NT2/D1 (cell line): ENCODE results near the gene CCDC88A.

Source experiments
- DNase-seq: peaks from one replicate; pipeline ENCODE4 v3.0.0-alpha.2; 2011; ENCODE audit warnings: low read depth, low spot score
- H3K27me3 ChIP-seq: 2 replicates; pipeline ENCODE4 v1.6.0; 2011; ENCODE audit warnings: mild to moderate bottlenecking; ENCODE audit not compliant: insufficient read length, insufficient read depth
- H3K36me3 ChIP-seq: 2 replicates; pipeline ENCODE4 v1.6.1; 2011; ENCODE audit warnings: mild to moderate bottlenecking, low read length, mixed read lengths; ENCODE audit not compliant: insufficient read depth, insufficient read length
- H3K4me1 ChIP-seq: 2 replicates; pipeline ENCODE4 v1.5.1; 2011; ENCODE audit not compliant: insufficient read depth, insufficient read length
- H3K4me3 ChIP-seq: 2 replicates; pipeline ENCODE4 v1.5.1; 2011; ENCODE audit warnings: low read depth; ENCODE audit not compliant: insufficient read length
- H3K9ac ChIP-seq: 2 replicates; pipeline ENCODE4 v1.6.0; 2011; ENCODE audit warnings: low read depth; ENCODE audit not compliant: insufficient read length
- H3K9me3 ChIP-seq: 2 replicates; pipeline ENCODE4 v1.5.1; 2011; ENCODE audit warnings: mild to moderate bottlenecking, low read length; ENCODE audit not compliant: insufficient read depth
- SUZ12 ChIP-seq: IDR thresholded peaks from 2 replicates; pipeline ENCODE4 v1.6.1; 2011; ENCODE audit not compliant: insufficient read length, insufficient read depth; ENCODE audit errors: extremely low read depth
- YY1 ChIP-seq: IDR thresholded peaks from 2 replicates; pipeline ENCODE4 v1.6.1; 2011; ENCODE audit not compliant: insufficient read length, insufficient read depth
- ZNF274 ChIP-seq: IDR thresholded peaks from 2 replicates; pipeline ENCODE4 v1.6.1; 2011; ENCODE audit warnings: mild to moderate bottlenecking, low read depth, low read length

CCDC88A gene

DNA sequence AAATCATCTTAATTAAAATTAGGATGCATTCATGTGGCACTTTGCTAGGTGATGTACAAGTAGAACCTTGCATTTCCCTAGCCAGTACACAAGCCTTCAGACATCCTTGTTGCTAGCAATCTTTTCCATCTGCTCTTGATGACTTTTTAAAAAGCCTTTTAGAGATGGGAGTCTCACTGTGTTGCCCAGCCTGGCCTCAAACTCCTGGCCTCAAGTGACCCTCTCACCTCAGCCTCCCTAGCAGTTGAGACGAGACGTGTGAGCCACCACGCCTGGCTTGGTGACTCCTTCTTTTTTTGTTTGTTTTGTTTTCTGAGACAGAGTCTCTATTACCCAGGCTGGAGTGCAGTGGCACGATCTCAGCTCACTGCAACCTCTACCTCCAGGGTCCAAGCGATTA, 1.7 kb upstream of the CCDC88A start:
- no peaks in the 10 kb centered on the region for H3K36me3 ChIP-seq
- peaks cover 2% of the 10 kb centered on the region for H3K27me3 ChIP-seq
- DNase-seq = no peak
- H3K4me1 ChIP-seq = no peaks in the 10 kb centered on the region
- TF ChIP-seq ZNF274 (no peak), YY1 (no peak), SUZ12 (no peak)
- no peaks in the 10 kb centered on the region for H3K9me3 ChIP-seq
- H3K4me3 ChIP-seq = no peak overlapping the region
- H3K9ac ChIP-seq = no peak overlapping the region

DNA sequence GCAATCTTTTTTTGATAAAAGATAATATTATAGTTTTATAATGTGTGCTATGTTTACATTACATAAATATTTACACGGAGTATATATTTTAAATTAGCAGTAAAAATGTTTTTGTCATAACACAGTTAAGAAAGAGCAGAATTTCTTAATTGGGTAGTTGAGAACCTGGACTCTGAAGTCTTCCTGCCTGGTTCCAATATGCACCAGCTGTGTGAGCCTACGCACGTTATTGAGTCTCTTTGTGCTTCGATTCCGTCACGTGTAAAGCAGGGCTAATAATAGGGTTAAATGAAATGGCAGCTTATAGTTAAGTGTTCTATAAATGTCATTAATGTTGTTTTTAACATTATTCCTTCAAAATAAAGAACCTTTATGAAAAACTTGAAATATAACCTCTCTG, 1.2 kb upstream of the CCDC88A start:
- no peaks in the 10 kb centered on the region for H3K36me3 ChIP-seq
- no peak overlapping the region for H3K9ac ChIP-seq
- TF ChIP-seq ZNF274 (no peak), YY1 (no peak), SUZ12 (no peak)
- H3K4me1 ChIP-seq = no peaks in the 10 kb centered on the region
- DNase-seq = no peak
- H3K27me3 ChIP-seq = peaks cover 2% of the 10 kb centered on the region
- no peak overlapping the region for H3K4me3 ChIP-seq
- H3K9me3 ChIP-seq = no peaks in the 10 kb centered on the region

DNA sequence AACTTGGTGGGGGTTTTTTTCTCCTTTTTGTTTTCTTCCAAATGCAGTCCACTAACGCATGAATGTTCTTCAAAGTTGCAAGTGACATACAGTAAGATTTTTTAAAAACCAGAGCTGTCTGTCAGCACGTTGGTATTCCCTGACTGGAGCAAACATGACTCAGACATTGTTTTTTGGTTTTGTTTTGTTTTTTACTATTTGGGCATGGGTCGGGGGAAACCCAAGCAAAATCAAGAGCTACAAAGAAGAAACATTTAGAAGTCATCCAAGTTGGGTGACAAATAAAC, 726 bp upstream of the CCDC88A start:
- H3K9ac ChIP-seq = peak overlapping the region; percentile 56
- no peak for DNase-seq
- no peaks in the 10 kb centered on the region for H3K4me1 ChIP-seq
- TF ChIP-seq YY1 (no peak), ZNF274 (no peak), SUZ12 (no peak)
- peak overlapping the region; percentile 44 for H3K4me3 ChIP-seq
- H3K9me3 ChIP-seq = no peaks in the 10 kb centered on the region
- H3K36me3 ChIP-seq = no peaks in the 10 kb centered on the region
- peaks cover 2% of the 10 kb centered on the region for H3K27me3 ChIP-seq

DNA sequence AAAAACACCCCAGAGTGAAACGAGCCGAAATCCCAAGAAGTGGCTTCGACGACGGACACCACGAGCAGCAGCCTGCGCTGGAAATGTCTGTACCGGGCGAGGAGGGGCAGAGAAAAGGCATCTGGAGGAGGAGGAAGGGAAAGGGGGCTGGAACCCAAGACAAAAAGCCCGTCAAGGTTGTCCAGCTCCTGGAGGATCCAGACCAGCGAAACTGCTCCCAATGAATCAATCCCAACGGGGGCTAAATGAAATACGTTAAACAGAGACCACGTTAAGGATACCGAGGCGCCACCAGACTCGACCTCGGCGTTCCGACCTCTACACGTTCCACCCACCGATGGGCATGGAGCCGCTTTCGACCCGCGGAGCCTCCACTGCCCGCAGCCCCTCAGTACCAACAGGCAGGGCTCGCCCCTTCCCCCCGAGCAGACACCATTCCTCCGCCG, 400 bp downstream of the CCDC88A start:
- Histone ChIP-seq H3K27me3 (peaks cover 2% of the 10 kb centered on the region), H3K9ac (peak overlapping the region; percentile 90), H3K4me3 (peak overlapping the region; percentile 79), H3K36me3 (no peaks in the 10 kb centered on the region), H3K9me3 (no peaks in the 10 kb centered on the region), H3K4me1 (no peaks in the 10 kb centered on the region)
- peak; percentile 39 for DNase-seq
- TF ChIP-seq YY1 = no peak
- TF ChIP-seq ZNF274 = no peak
- no peak for TF ChIP-seq SUZ12

DNA sequence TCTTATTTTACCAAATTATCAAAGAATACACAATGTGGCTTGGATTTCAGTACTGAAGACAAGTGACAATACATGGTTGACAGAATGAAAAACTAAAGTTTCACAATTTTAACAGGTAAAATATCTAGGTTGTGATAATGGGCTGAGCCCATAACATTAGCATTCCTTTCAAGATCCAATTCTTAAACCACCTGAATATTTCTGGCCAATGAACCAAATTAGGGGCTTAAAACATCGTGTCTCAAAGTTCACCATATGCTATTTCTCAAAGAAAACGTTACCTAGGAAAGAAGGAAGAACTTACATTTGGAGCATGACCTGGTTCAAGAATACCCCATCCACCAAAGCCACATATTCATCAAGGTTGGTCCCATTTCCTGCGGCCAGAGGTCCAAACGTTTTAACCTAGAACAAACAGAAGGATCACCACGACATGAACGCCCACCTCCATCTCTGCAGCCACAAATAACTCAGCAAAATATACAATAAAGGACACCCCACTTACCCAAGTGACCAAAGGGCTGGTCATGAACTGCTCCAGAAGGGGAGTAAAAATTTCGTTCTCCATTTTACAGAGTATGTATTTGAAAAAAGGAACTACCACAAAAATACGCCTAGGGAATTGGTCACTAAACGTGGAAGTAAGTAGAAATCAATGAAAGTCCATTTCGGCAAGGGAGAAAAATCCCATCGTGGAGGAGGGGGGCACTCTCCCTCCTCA, 984 bp downstream of the CCDC88A start:
- H3K27me3 ChIP-seq = peaks cover 2% of the 10 kb centered on the region
- no peak for DNase-seq
- no peak for TF ChIP-seq ZNF274
- no peak for TF ChIP-seq SUZ12
- no peak for TF ChIP-seq YY1
- H3K4me1 ChIP-seq = no peaks in the 10 kb centered on the region
- H3K9ac ChIP-seq = peak overlapping the region; percentile 90
- peak overlapping the region; percentile 79 for H3K4me3 ChIP-seq
- no peaks in the 10 kb centered on the region for H3K36me3 ChIP-seq
- no peaks in the 10 kb centered on the region for H3K9me3 ChIP-seq

DNA sequence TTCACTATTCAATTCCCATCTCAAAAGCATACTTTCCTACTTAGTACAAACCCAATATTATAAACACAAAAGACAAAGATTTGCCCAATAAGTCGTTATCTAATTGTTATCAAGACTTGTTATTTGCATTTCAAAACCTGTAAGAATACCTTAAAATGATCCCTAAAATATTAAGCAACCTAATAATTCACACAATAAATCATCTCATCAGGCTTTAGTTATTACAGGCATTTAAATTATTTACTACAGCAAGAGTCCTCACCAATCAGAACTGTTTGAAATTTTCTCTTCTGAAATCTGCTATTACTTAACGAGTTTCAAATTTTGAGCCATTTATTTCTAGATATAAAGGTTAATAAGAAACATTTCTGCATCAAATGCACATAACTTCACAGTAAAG, 1.6 kb downstream of the CCDC88A start:
- no peaks in the 10 kb centered on the region for H3K36me3 ChIP-seq
- TF ChIP-seq YY1 (no peak), SUZ12 (no peak), ZNF274 (no peak)
- H3K4me3 ChIP-seq = peak overlapping the region; percentile 79
- no peaks in the 10 kb centered on the region for H3K9me3 ChIP-seq
- no peak for DNase-seq
- H3K27me3 ChIP-seq = peaks cover 2% of the 10 kb centered on the region
- H3K9ac ChIP-seq = no peak overlapping the region
- no peaks in the 10 kb centered on the region for H3K4me1 ChIP-seq

DNA sequence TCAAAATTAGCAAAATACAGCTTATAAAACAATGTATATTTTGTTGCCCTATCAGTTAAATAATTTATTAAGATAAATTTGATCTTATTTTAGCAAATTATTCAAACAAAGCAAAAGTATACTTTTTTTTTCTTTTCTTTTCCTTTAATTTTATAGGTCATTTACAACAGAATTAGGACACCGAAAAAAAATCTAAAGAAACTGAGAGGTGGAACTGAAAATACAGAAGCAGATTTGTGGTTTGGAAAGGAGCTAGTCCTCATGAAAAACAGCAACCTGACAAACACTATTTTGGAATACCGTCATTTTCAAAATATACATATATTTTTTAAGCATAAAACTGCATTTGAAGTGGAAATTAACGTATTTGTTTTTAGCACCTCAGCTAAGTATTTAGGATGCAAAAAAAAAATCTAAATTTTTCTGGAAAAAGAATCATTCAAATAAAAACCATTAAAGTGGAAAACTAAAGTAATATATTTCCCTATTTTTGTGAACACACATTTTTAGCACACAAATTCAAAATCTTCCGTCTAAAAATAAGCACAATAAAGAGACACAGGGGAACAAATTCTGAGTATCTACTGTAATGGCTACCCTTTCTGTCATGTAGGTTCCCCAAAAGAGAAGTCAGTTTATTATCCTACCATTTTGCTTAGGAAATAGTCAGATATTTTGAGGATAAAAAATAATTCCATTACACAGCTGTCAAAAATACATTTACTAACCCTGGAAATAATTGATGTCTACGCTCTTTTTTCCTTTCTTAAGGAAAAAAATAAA, 2.7 kb downstream of the CCDC88A start:
- H3K9me3 ChIP-seq = no peaks in the 10 kb centered on the region
- H3K4me3 ChIP-seq = no peak overlapping the region
- no peaks in the 10 kb centered on the region for H3K36me3 ChIP-seq
- H3K4me1 ChIP-seq = no peaks in the 10 kb centered on the region
- no peak for TF ChIP-seq SUZ12
- no peak for TF ChIP-seq ZNF274
- TF ChIP-seq YY1 = no peak
- no peak overlapping the region for H3K9ac ChIP-seq
- H3K27me3 ChIP-seq = peaks cover 2% of the 10 kb centered on the region
- no peak for DNase-seq

DNA sequence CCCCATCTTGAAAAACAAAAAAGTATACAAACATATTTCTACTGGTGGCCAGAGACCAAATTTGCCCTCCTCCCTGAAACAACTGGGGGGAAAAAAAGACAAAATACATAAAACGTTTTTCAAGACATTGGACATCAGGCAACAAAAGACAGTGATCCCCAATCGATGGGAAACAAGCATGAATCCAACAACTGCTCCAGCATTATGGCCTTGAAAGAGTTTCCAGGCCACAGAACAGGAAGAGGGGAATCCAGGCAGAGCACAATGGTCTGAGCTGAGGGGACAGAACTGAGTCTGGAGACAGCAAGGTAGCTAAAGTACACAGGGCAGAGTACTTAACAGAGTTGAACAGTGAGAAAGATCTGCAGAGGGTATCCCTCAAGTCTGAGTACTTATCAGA, 4.4 kb downstream of the CCDC88A start:
- DNase-seq = no peak
- H3K4me1 ChIP-seq = no peaks in the 10 kb centered on the region
- TF ChIP-seq YY1 (no peak), SUZ12 (no peak), ZNF274 (no peak)
- no peak overlapping the region for H3K9ac ChIP-seq
- no peak overlapping the region for H3K4me3 ChIP-seq
- H3K36me3 ChIP-seq = no peaks in the 10 kb centered on the region
- no peaks in the 10 kb centered on the region for H3K9me3 ChIP-seq
- H3K27me3 ChIP-seq = no peaks in the 10 kb centered on the region
